Fibroblast of lung (primary cell): ENCODE data around the gene ZEB2. TPM values are rescaled to one million over a fixed set of nuclear protein-coding genes. Genes with fewer than 3 reads are reported as not detected.

ENCODE experiments used
- DNase-seq, 2 donors: peaks; one replicate each; pipeline versions ENCODE4 v3.0.0 to v3.0.0-alpha.2; 2010; ENCODE audit warnings: low read depth in 2 of 2
- H2AFZ ChIP-seq: 2 replicates; pipeline ENCODE4 v1.5.1; 2012; ENCODE audit warnings: low read length, control low read depth, inconsistent platforms
- H3K27ac ChIP-seq: 2 replicates; pipeline ENCODE4 v1.5.1; 2011; ENCODE audit warnings: low read length, control low read depth; ENCODE audit not compliant: insufficient read depth
- H3K27me3 ChIP-seq: 2 replicates; pipeline ENCODE4 v1.5.1; 2011; ENCODE audit warnings: mild to moderate bottlenecking, low read length; ENCODE audit not compliant: control insufficient read depth, insufficient read depth
- H3K36me3 ChIP-seq: 2 replicates; pipeline ENCODE4 v1.5.1; 2011; ENCODE audit warnings: low read length; ENCODE audit not compliant: control insufficient read depth, insufficient read depth
- H3K4me1 ChIP-seq: 2 replicates; pipeline ENCODE4 v1.5.1; 2011; ENCODE audit warnings: low read length; ENCODE audit not compliant: control insufficient read depth, insufficient read depth; ENCODE audit errors: extremely low read depth
- H3K4me2 ChIP-seq: 2 replicates; pipeline ENCODE4 v1.5.1; 2011; ENCODE audit warnings: low read length, control low read depth; ENCODE audit not compliant: insufficient read depth; ENCODE audit errors: extremely low read depth
- H3K4me3 ChIP-seq, 4 experiments: fragments of 200-600 bp in 1 of 4; sonication (generic) in 1 of 4; replicated peaks in 1 of 4; 2 replicates each; pipeline ENCODE4 v1.5.1; 2011 to 2016; ENCODE audit warnings: low read length in 4 of 4, low read depth in 3 of 4, mild to moderate bottlenecking in 3 of 4, control low read depth in 2 of 4, inconsistent platforms in 1 of 4, mixed read lengths in 1 of 4; ENCODE audit not compliant: insufficient read depth in 1 of 4; ENCODE audit errors: control extremely low read depth in 1 of 4
- H3K79me2 ChIP-seq: 2 replicates; pipeline ENCODE4 v1.5.1; 2012; ENCODE audit warnings: mild to moderate bottlenecking, low read length, inconsistent platforms; ENCODE audit not compliant: control insufficient read depth, insufficient read depth
- H3K9ac ChIP-seq: 2 replicates; pipeline ENCODE4 v1.5.1; 2011; ENCODE audit warnings: mild to moderate bottlenecking, low read length, control low read depth; ENCODE audit not compliant: insufficient read depth
- H3K9me3 ChIP-seq: 2 replicates; pipeline ENCODE4 v1.5.1; 2012; ENCODE audit warnings: low read depth, low read length; ENCODE audit not compliant: control insufficient read depth, insufficient read depth
- H4K20me1 ChIP-seq: 2 replicates; pipeline ENCODE4 v1.5.1; 2011; ENCODE audit warnings: low read length; ENCODE audit not compliant: control insufficient read depth, insufficient read depth; ENCODE audit errors: extremely low read depth
- EZH2 ChIP-seq: IDR thresholded peaks from 2 replicates; pipeline ENCODE4 v1.5.1; 2012; ENCODE audit warnings: low read length, control low read depth, mild to moderate bottlenecking; ENCODE audit errors: missing control alignments
- polyA plus RNA-seq, 2 donors: library from polyadenylated mRNA; depleted of rRNA in 1 of 2; stranded (reverse) in 1 of 2; unstranded in 1 of 2; fragments of >200 nt; gene quantifications; 2 replicates each; pipeline ENCODE4 v1.2.1, GENCODE V29; 2011 to 2012; ENCODE audit warnings: missing spikeins in 1 of 2
- total RNA-seq: library from RNA; depleted of rRNA; stranded (reverse); fragments of >200 nt; gene quantifications from 2 replicates; pipeline ENCODE4 v1.2.1, GENCODE V29; 2014
- TF ChIP-seq, protein P1 (sequence below), 2 donors: IDR thresholded peaks in 1 of 2; conservative IDR thresholded peaks in 1 of 2; 1 replicate in 1 of 2; 2 replicates in 1 of 2; pipeline ENCODE4 v1.5.1; 2011 to 2012; ENCODE audit warnings: low read length in 2 of 2, control low read depth in 1 of 2, inconsistent platforms in 1 of 2, low read depth in 1 of 2, mild to moderate bottlenecking in 1 of 2

ZEB2 gene
- total and polyA plus RNA-seq, 2 donors (not counting 1 experiment from before 2014, with no cell fraction given) = 91.0 to 130 TPM

- H3K27me3 ChIP-seq = no peaks in the 10 kb centered on the region
- no peak overlapping the region for H2AFZ ChIP-seq
- no peak overlapping the region for H3K9ac ChIP-seq
- H4K20me1 ChIP-seq = no peaks in the 10 kb centered on the region
- H3K36me3 ChIP-seq = no peaks in the 10 kb centered on the region
- H3K9me3 ChIP-seq = no peaks in the 10 kb centered on the region
- no peak overlapping the region for H3K27ac ChIP-seq
- peak overlapping the region; percentile 19 for H3K4me2 ChIP-seq
- TF ChIP-seq, protein P1, sequence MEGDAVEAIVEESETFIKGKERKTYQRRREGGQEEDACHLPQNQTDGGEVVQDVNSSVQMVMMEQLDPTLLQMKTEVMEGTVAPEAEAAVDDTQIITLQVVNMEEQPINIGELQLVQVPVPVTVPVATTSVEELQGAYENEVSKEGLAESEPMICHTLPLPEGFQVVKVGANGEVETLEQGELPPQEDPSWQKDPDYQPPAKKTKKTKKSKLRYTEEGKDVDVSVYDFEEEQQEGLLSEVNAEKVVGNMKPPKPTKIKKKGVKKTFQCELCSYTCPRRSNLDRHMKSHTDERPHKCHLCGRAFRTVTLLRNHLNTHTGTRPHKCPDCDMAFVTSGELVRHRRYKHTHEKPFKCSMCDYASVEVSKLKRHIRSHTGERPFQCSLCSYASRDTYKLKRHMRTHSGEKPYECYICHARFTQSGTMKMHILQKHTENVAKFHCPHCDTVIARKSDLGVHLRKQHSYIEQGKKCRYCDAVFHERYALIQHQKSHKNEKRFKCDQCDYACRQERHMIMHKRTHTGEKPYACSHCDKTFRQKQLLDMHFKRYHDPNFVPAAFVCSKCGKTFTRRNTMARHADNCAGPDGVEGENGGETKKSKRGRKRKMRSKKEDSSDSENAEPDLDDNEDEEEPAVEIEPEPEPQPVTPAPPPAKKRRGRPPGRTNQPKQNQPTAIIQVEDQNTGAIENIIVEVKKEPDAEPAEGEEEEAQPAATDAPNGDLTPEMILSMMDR (conservative IDR thresholded peaks at IDR 0.05 in 1 of 2, IDR thresholded peaks at IDR 0.05 in 1 of 2; ENCODE audit: low read depth in 1 of 2, low read length in 2 of 2) = no peak
- TF ChIP-seq EZH2 = no peak
- peaks cover 3% of the 10 kb centered on the region for H3K4me1 ChIP-seq
- DNase-seq = peak in 1 of 2 donors; percentile 76
- H3K4me3 ChIP-seq = no peak overlapping the region
- H3K79me2 ChIP-seq = no peaks in the 10 kb centered on the region
Observed at GRCh38 chr2:144526831-144527230, 6.9 kb upstream of the ZEB2 start.

DNA sequence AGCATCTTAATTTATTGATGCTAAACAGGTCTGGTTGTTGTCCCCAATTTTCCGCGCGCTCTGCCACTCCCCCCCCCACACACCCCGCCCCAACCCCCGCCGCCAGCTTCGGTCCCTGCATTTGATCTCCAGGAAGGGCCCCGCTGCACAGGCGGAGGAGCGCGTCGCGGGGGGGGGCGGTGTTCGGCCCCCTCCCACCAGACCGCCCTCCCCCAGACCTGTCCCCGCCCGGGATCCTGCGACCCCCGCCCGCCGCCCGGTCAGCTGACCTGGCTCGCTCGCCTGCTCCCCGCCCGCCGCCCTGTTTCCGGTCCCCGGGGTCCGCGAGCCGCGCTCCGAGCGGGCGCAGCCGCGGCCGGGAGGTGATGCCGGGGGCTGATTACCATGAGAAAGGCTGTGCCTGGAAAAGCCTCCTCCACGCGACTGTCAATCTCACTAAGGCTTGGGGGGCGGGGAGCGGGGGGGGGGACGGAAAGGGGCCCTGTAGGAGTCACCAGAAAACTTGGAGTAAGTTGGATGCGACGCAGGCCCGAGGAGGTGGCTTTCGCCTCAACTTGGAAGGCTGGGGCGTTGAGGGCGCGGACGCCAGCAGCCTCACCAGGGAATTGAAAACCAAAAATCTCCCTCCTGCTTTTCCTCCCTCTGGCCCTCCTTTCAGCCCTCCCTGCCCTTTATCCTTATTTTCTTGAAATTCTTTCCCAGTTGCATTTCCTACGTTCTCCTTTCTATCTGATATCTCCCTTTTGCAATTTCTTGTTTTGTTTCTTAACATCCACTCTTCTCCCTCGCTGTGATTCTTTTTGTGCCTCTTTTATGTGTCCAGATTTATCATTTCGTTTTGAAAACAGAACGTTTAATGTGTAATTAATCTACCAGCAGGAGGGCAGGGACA, 4.4 kb upstream of the ZEB2 start:
- Histone ChIP-seq H3K27me3 (no peaks in the 10 kb centered on the region), H2AFZ (peak overlapping the region; percentile 75), H3K79me2 (peaks cover 3% of the 10 kb centered on the region), H3K36me3 (no peaks in the 10 kb centered on the region), H3K9ac (peak overlapping the region; percentile 51), H3K27ac (peak overlapping the region; percentile 72), H3K4me1 (peaks cover 3% of the 10 kb centered on the region), H4K20me1 (no peaks in the 10 kb centered on the region), H3K4me3 (peak overlapping the region; percentile 65 to 71 (median 69)), H3K9me3 (no peaks in the 10 kb centered on the region), H3K4me2 (peak overlapping the region; percentile 84)
- TF ChIP-seq, protein P1 (conservative IDR thresholded peaks at IDR 0.05 in 1 of 2, IDR thresholded peaks at IDR 0.05 in 1 of 2; ENCODE audit: low read depth in 1 of 2, low read length in 2 of 2) = no peak
- TF ChIP-seq EZH2 = no peak
- DNase-seq = peak; percentile 20 to 63

DNA sequence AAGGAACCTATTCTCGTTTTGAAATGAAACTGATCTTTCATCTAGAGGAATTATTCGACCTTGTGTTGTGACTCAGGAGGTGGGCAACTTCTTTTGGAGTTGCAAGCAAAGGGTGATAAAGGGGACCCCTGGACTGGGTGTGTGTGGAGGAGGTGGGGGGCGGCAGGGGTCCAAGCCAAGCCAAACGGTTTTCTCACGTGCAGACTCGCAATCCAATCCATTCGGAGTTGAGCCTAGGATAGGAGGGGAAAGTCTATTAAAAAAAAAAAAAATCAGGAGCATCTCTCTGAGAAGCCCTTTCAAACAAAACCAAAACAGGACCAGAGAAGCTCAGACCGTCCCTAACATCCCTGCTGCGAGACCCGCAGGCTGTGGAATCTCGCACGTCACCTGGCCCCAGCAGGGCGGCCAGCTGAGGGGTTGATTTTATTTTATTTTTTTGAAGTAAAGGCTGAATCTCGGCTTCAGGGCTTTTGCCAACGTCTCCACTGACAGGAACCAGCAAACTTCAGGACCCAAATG, 3.7 kb upstream of the ZEB2 start:
- Histone ChIP-seq H3K27me3 (no peaks in the 10 kb centered on the region), H3K79me2 (peaks cover 10% of the 10 kb centered on the region), H4K20me1 (no peaks in the 10 kb centered on the region), H3K27ac (peak overlapping the region; percentile 72), H2AFZ (peak overlapping the region; percentile 75), H3K9ac (peak overlapping the region; percentile 51), H3K4me2 (peak overlapping the region; percentile 84), H3K4me1 (peaks cover 3% of the 10 kb centered on the region), H3K9me3 (no peaks in the 10 kb centered on the region), H3K36me3 (no peaks in the 10 kb centered on the region), H3K4me3 (peak overlapping the region; percentile 59 to 71 (median 66))
- peak in 1 of 2 donors; percentile 42 for DNase-seq
- TF ChIP-seq, protein P1 (conservative IDR thresholded peaks at IDR 0.05 in 1 of 2, IDR thresholded peaks at IDR 0.05 in 1 of 2; ENCODE audit: low read depth in 1 of 2, low read length in 2 of 2) = no peak
- no peak for TF ChIP-seq EZH2
